ENCODE results near the gene GMFB.

GRCh38 chr14:54472315-54472714, 16.5 kb downstream of the GMFB start:
- TF ChIP-seq CHD2 (IDR thresholded peaks at IDR 0.05; ENCODE audit: low read length, partially characterized antibody) (no peak), CTCF (IDR thresholded peaks at IDR 0.05) (no peak), TP53 (CRISPR knock-in tag; IDR thresholded peaks at IDR 0.05) (no peak), POLR2A (IDR thresholded peaks at IDR 0.05; ENCODE audit: low read length) (no peak), JUN (IDR thresholded peaks at IDR 0.05) (no peak), SMC3 (IDR thresholded peaks at IDR 0.05) (no peak), RFX5 (IDR thresholded peaks at IDR 0.05) (no peak), MYC (IDR thresholded peaks at IDR 0.05; ENCODE audit: borderline replicate concordance, low read length) (no peak), PHF8 (IDR thresholded peaks at IDR 0.05; ENCODE audit: borderline replicate concordance, low read depth) (no peak), ESRRA (IDR thresholded peaks at IDR 0.05; ENCODE audit: borderline replicate concordance, low read length) (no peak)

Measured in A549 (cell line).